GM21576 (cell line): Measurements from ENCODE around the gene TUBAL3.
A peak's percentile ranks its signal among the peaks of the same experiment; 100 is the strongest.
"Not testable (repeated sequence)": the region's sequence is repeated elsewhere in the genome, so short reads cannot be mapped to it uniquely, and the experiment has no call there.

Experiments
- ATAC-seq: cut with Tn5 transposase; IDR thresholded peaks from one replicate; pipeline ENCODE4 v1.9.1; 2021; ENCODE audit warnings: mild to moderate bottlenecking, moderate library complexity; ENCODE audit not compliant: unreplicated experiment

TUBAL3 gene

DNA sequence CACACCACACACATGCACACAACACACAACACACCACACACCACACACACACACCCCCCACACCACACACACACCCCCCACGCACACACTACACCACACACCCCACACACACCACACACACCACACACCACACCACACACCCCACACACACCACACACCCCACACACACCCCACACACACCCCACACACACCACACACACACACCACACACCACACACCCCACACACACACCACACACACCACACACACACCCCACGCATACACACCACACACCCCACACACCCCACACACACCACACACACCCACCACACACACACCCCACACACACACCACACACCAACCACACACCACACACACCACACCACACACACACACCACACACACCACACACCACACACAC, 23.4 kb downstream of the TUBAL3 start:
- no peak for ATAC-seq

DNA sequence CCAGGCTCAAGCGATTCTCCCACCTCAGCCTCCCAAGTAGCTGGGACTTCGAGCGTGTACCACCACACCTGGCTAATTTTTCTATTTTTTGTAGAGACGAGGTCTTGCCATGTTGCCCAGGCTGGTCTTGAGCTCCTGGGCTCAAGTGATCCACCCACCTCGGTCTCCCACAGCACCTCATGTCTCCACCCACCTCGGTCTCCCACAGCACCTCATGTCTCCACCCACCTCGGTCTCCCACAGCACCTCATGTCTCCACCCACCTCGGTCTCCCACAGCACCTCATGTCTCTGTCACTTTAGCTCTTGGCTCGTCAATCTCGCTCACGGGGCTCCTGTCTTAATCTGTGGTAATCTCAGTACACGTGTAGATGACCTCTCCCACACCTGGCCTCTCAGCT, 24.2 kb downstream of the TUBAL3 start:
- not testable (repeated sequence) for ATAC-seq

- ATAC-seq = not testable (repeated sequence)
These were observed 25.4 kb downstream of the TUBAL3 start for GRCh38 chr10:5379202-5379601.

DNA sequence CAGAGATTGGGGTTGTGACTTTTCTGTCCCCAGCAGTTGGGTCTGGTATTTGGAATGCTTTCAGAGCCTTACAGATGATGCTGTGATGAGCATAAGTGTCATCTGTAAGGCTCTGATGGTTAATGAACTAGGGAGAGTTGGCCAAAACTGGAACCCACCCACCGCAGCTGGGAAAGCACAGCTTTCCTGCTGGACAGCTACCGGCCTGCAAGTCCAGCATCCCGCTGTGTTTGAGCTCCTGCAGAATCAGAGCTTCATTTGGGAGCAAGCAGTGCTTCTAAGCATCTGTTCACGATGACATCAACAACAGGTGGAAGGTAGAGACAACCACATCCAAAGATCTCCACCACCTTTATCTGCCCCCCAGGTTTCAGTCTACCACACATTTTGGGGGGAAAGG, 28.2 kb downstream of the TUBAL3 start:
- no peak for ATAC-seq

DNA sequence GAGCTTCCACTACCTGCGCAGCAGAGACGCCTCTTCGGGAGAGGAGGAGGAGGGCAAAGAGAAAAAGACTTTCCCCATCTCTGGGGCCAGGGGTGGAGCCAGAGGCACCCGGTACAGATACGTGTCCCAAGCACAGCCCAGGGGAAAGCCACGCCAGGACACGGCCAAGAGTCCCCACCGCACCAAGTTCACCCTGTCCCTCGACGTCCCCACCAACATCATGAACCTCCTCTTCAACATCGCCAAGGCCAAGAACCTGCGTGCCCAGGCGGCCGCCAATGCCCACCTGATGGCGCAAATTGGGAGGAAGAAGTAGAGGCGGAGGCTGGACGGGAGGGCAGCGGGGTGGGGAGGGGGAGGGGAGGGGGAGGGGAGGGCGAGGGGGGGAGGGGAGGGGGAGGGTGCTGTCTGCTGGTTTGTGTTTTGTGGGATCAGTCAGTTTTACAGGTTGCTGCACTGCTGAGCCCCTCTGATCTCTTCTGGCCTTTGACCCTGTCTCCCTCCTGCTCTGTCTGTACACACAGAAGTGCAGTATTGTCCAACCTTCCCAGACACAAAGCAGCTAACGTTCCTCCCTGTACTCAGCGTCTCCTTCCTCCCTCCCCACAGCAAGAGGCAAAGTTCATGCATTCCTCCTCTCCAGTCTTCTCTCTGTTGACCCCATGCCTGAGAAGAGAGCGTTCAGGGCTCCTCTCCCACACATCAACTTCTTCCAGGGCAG, 30.6 kb downstream of the TUBAL3 start:
- ATAC-seq = no peak

GRCh38 chr10:5373307-5373706, 31.3 kb downstream of the TUBAL3 start:
- ATAC-seq = no peak

- no peak for ATAC-seq
These were observed 33.9 kb downstream of the TUBAL3 start for GRCh38 chr10:5370493-5371352.

DNA sequence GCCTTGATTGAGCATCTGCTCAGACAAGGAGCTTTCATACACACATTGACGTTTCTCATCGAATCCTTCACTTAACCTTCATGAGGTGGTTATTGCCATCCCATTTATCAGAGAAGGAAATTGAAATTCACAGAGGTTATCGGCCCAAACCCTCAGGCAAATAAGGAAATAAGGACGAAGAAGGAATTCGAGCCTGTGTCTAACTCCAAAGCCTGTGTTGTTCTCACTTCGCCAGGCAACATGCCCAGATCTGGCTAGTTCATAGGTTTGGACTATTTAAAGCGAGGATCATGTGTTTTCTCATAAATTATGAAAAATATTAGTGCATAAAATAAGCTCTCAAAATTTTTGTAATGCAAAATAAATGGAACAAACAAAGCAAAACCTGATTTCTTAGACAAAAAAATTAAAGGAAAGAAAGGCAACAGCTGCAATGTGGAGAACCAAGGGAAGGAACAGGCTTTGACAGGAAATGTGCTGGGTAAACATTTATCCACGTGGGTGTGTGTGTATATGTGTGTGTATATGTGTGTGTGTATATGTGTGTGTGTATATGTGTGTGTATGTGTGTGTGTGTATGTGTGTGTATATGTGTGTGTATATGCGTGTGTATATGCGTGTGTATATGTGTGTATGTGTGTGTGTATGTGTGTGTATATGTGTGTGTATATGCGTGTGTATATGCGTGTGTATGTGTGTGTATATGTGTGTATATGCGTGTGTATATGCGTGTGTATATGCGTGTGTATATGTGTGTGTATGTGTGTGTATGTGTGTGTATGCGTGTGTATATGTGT, 35.1 kb downstream of the TUBAL3 start:
- no peak for ATAC-seq

- ATAC-seq = no peak
These were observed 38.7 kb downstream of the TUBAL3 start for GRCh38 chr10:5365928-5366327.

DNA sequence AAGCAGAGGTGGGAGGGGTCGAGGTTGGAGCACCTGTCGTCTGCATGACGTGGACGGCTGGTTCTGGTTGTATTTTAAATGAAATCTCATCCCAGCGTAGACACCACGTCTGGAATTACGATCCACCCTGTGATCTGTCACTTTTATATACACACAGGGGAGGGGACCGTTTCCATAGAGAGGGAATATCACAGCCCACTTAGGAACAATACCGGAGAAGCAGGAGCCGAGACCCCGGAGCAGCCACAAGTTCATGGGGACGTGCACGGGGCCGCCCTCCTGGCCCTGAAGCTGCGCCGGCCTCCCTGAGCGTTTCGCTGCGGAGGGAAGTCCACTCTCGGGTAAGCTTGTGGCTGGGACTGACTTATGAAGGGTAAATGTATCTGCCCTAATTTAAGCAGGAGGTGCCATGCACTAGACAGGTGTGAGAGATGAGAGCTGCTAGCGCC, 39.7 kb downstream of the TUBAL3 start, which contains the start of gene UCN3:
Gene UCN3 (plus strand): TSS at position 77 of the 449 bp plus-strand sequence. CDS start 8,755 bp downstream, outside the sequence.
- no peak for ATAC-seq

DNA sequence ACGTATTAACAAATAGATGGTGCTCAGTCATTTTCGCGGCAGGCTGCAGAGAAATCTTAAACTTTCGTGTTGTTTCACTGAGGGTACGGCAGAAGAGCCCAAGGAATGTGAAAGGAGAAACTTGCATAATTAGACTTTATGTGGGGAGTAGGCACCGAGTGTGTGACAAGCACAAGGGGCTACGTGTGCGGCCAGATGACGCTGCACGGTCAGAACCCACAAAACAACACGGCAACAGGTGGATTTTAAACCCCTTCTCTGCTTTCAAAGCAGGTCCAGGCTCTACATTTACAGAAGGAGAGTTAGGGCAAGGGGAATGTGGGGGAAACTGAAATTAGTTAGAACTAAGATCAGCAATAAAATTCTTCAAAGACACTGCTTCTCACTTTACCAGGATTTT, 40.3 kb downstream of the TUBAL3 start:
- ATAC-seq = no peak

GRCh38 chr10:5362873-5363272, 41.8 kb downstream of the TUBAL3 start:
- ATAC-seq = no peak

GRCh38 chr10:5361966-5362365, 42.7 kb downstream of the TUBAL3 start:
- no peak for ATAC-seq

GRCh38 chr10:5360318-5360915, 44.2 kb downstream of the TUBAL3 start:
- no peak for ATAC-seq

DNA sequence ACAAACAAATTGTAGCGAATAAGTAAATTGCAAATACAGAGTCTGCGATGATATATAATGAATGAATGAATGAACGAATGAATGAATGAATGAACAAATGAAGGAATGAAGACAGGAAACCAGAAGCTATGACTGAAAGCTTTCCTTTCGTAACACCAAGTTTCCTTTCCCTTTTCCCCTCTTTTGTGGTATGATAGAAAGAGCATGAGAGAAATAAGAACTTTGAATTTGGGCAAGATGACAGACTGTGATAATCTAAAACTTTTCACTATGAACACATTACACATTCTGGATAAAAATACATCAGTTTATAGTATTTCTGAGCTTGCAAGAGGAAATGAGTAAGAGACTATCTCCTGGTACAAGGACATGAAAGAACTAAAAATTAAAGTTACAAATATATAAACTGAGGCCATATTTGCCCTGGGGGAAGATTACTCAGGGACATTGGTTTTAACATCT, 48.3 kb downstream of the TUBAL3 start:
- no peak for ATAC-seq

GRCh38 chr10:5355594-5356301, 48.9 kb downstream of the TUBAL3 start:
- ATAC-seq = no peak

DNA sequence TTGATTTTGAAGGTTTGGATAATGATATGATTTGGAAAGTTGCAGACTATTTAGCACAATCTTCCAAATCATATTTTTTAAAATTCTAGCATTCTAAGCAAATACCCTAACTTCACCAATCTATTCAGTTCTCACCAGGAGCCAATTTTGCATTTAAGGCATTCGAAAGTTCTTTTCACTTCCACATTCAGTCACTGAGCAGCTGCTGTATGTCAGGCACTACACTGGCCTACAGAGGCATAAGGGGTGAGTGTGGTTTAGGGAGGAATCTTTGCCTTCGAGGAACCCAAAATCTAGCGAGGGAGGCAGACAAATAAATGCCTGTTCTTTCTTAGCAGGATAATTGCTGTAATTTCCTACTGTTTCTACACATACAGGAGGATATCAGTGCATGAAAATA, 50.6 kb downstream of the TUBAL3 start:
- peak; percentile 70 for ATAC-seq

GRCh38 chr10:5349362-5349761, 55.3 kb downstream of the TUBAL3 start:
- ATAC-seq = no peak

- ATAC-seq = no peak
These were observed 57.7 kb downstream of the TUBAL3 start for GRCh38 chr10:5346881-5347280.

DNA sequence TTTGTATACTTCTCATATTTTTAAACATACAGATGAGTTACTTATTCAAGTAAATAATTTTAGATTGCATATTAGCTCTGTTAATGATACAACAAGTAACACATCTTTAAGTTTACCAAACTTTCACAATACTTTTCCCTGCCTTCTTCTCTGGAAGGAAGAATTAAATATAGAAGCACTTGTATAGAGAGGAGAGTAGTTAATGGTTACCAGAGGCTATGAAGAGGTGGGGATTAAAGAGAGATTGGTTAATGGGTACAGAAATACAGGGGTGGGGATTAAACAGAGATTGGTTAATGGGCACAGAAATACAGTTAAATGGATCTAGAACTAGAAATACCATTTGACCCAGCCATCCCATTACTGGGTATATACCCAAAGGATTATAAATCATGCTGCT, 59.9 kb downstream of the TUBAL3 start:
- ATAC-seq = no peak
